Stimulated activated CD4-positive, alpha-beta T cell treated with anti-CD3 and anti-CD28 coated beads, Interleukin-2, amount 100 ng/mL, for 4 hours (primary cell): ENCODE results near the gene SPOUT1.
"Not testable (repeated sequence)": the region's sequence is repeated elsewhere in the genome, so short reads cannot be mapped to it uniquely, and the experiment has no call there.

ENCODE experiments used
- DNase-seq: peaks from one replicate; pipeline ENCODE4 v3.0.0-alpha.2; 2020; ENCODE audit warnings: low read depth

SPOUT1 gene

DNA sequence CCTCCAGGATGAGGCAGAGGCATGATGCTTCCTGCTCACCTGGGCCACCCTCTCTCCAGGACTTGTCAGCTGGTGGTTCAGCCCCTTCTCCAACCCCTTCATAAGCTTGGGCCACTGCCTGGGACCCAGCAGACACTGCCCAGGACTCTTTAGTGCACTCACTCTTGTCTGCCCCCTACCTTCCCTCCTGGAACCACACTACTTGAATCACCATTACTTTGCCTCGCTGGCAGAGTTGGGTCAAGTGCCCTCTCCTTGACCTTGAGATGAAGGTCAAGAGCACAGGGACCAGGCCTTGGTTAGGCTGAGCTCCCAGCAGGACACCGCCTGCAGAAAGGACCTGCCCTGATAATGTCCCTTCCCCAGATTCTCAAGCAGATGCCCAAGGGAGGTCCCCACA lies 19.8 kb downstream of the SPOUT1 start:
- DNase-seq: no peak

DNA sequence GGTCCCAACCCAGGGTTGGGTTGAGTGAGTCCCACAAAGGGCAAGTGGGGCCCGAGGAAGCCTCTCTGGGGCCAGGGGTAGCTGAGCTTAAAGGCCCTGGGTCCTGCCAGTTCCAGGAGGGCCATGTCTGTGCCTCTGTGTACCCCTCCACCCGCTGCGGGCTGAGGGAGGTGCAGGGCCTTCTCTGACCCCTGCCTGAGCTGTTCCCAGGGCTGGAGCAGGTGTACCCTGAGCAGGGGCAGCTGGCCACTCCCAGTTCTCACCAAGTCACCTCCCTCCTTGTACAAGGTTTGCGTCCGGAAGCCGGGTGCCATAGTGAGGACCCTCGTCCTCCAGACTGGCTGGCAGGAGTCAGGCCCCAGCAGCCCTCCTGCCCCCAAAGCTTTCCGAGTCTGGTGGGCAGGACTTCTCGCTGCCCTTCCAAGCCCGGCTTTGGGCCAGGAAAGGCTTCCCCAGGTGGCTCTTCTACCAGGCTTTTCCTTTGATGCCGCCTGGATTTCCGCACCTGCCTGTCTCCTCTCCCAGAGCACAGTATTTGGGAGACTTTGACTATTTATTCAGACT lies 20.5 kb downstream of the SPOUT1 start:
- DNase-seq: no peak

DNA sequence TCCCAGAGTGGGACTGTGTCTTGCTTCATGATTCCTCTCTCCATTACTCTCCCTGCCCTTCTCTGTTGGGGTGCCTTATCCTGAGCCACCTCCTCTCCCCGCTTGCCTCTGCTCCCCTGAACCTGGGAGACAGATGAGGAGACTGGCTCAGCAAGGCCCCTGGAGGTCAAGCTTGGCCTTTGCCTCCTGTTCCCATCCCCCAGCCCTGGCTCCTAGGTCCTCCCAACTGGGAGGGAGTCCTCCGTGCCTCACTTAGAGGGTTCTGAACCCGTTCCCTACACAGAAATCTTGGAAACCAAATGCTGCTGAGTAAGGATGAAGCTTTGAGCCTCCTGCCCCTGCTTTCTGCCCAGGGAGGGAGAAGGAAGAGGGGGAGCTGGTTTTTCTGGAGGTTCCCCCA lies 21.1 kb downstream of the SPOUT1 start:
- DNase-seq: no peak

DNA sequence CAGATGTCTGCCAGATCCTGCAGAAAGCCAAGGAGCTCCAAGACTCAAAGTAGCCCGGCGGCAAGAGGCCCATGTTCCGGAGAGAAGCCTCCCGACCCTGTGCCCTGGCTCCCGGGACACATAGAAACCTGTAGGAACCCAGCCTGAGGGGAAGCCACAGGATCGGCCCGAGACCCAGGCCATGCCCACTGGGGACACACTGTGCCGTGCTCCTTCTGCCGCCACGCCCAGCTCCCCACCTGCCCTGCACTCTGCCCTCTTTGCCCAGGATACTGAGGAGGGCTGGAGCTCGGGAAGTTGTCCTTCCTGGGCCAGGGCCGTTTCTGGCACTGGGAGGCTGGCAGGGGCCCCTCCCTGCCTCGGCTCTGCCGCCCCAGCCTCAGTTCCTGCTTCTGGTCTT lies 21.8 kb downstream of the SPOUT1 start:
- DNase-seq: no peak

DNA sequence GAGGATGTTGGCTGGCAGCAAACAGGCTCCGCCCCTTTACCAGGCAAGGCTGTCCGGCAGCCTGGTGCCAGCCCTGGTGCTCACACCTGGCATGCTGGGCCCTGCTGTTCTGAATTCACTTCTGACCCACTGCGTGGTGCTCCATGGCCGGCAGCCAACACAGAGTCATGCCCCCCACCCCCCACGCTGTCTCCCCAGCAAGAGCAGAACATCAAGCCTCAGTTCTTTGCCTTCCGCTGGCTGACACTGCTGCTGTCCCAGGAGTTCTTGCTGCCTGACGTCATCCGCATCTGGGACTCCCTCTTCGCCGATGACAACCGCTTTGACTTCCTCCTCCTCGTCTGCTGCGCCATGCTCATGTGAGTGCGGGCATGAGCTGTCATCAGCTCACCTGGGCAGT lies 23.9 kb downstream of the SPOUT1 start:
- no peak for DNase-seq

DNA sequence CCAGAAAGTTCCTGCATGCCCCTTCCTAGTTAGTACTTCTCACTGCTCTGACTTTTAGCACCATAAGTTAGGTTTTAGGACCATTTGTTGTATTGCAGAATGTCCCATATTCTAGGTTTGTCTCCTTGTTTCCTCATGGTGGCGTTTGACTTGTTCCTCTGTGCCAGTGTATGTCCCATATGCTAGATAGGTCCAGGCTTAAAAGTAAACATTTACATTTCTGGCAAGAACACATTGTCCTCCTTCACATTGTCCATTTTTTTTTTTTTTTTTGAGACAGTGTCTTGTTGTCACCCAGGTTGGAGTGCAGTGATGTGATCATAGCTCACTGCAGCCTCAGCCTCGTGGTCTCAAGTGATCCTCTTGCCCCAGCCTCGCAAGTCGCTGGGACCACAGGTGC lies 27.1 kb downstream of the SPOUT1 start:
- no peak for DNase-seq

DNA sequence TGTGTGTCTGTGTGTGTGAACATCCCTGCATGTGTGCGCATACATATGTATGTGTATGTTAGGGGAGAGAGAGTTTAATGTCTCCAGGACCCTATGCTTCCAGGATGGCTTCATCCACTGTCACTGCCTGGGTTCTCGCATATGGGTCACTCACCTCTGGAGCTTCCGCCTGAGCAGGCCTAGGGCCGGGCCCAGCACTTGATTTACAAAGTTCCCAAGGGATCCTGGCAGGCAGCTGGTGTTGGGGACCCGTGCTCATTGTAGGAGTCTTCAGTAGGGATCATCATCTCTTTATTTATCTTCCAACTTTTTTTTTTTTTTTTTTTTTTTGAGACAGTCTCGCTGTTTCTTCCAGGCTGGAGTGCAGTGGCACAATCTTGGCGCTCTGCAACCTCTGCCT lies 29.5 kb downstream of the SPOUT1 start:
- no peak for DNase-seq

DNA sequence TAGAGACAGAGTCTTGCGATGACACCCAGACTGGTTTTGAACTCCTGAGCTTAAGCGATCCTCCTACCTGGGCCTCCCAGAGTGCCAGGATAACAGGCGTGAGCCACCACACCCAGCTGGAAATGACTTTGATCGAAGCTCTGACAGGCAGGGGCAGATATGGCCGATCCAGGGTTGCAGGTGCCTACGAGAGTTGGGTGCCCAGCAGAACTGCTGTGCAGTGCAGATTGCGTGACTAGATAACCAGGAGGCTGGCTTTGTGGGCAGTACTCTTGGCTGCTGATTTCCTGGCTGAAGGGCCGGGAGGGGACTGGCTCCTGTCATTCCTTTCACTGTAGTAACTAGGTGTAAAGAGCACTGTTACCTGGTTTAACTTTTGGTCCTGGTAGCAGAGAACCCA lies 30.7 kb downstream of the SPOUT1 start:
- no peak for DNase-seq

DNA sequence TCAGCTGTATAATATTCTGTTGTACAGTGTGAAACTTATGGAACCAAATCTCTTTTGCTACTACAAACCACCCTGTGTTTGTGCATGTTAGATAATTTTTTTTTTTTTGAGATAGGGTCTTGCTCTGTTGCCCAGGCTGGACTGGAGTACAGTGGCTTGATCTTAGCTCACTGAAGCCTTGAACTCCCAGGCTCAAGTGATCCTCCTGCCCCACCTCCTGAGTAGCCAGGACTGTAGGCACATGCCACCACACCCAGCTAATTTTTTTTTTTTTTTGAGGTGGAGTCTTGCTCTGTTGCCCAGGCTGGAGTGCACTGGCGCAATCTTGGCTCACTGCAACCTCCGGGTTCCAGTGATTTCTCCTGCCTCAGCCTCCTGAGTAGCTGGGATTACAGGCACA lies 34.6 kb downstream of the SPOUT1 start:
- DNase-seq: not testable (repeated sequence)

DNA sequence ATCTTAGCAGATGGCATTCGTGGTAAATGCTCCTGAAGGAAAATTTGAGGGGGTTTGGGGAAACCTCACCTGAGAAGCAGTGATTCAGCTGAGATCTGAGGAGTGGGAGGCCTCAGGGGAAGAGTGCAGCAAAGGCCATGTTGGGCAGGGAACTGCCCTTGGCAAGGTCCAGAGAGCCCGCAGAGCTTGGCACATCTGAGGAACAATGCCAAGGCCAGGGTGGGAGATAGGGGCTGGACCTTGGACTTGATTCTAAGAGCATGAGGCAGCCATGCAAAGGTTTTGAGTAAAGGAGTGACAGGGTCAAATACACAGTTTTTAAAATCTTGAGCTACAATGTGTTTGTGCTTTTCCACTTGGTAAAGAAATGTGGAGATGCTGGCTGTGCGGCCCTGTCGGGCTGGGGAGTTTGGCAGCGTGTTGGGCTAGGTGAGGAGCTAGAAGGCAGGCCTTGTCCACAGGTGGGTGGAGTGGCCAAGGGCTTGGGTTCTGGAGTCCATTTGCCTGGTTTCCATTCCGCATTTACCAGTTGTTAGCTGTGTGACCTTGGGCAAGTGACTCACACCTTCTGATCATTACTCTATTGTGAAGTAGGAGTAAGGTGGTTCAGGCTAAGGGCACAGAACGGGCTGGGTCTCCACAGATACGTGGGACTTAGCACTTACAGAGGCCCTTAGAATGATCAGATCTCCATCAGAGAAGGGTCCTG lies 36.5 kb downstream of the SPOUT1 start:
- no peak for DNase-seq

DNA sequence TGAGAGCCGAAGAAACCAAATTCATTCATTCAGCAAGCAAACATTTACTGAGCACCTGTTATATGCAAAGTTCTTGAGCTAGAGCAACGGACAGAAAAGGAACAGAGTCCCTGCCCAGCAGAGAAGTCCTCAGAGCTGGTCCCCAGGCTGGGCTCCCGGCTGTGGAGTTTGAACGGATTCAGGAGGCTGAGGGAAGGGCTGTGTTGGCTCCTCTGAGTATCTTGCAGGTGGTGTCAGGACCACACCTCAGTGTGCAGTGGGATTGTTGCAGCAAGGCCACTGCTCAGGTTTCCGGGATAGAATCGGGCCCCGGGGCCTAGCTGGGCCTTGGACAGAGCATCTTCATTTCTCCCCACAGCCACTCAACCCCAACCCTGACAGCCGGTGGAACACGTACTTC lies 37.5 kb downstream of the SPOUT1 start:
- no peak for DNase-seq

DNA sequence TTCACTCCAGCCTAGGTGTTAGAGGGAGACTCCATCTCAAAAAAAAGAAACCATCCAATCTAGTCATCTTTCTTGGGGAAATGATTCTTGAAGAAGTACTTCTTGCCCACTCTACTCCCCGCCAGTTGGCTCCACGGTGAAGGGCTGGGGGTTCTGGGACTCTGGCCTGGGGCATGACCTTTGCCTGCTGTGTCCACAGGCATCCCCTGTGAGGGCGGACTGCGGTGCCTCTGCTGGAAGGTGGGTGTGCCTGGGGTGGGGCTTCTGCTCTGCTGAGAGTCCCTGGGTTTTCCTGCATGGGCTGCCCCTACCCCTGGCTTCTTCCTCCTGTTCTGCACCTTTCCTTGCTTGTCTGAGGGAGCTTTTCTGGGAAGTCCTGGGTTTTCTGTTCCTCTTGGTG lies 39.1 kb downstream of the SPOUT1 start:
- DNase-seq: no peak

DNA sequence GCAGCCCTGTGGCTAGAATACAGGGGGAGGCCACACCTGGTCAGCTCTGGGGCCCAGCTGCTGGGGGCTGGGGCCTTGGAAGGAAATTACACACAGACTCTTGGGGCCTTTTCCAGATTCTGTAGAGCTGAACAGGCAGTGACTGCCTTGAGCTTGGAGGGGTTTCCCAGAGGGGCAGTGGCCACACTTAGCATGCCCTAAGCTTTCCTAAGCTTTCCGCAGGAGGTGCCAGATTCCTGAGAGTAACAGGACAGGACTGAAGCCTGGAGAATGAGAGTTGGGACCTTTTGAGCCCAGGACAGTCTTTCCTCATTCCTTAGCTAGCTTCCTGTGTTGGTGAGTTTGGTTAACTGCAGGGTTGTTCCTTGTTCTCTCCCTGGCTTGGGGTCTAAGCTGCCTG lies 41.1 kb downstream of the SPOUT1 start:
- DNase-seq: no peak

DNA sequence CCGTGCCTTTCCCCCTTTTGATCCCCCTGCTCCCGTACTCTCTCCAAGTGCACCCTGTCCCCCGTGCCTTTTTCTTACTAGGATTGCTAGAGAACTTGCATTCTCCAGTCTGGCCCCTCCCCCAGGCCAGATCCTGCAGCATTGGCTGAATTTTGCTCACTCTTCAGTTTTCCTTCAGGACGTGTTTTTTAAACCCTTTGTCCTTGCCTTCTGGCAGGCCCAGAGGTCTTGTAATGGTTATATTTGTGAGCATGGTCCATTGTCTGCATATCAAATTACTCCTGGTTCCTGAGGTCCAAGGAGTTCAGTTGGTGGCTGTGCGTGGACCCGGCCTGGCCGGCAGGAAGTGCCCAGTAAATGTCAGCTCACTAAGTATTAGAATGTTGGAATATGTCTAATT lies 41.9 kb downstream of the SPOUT1 start:
- no peak for DNase-seq

DNA sequence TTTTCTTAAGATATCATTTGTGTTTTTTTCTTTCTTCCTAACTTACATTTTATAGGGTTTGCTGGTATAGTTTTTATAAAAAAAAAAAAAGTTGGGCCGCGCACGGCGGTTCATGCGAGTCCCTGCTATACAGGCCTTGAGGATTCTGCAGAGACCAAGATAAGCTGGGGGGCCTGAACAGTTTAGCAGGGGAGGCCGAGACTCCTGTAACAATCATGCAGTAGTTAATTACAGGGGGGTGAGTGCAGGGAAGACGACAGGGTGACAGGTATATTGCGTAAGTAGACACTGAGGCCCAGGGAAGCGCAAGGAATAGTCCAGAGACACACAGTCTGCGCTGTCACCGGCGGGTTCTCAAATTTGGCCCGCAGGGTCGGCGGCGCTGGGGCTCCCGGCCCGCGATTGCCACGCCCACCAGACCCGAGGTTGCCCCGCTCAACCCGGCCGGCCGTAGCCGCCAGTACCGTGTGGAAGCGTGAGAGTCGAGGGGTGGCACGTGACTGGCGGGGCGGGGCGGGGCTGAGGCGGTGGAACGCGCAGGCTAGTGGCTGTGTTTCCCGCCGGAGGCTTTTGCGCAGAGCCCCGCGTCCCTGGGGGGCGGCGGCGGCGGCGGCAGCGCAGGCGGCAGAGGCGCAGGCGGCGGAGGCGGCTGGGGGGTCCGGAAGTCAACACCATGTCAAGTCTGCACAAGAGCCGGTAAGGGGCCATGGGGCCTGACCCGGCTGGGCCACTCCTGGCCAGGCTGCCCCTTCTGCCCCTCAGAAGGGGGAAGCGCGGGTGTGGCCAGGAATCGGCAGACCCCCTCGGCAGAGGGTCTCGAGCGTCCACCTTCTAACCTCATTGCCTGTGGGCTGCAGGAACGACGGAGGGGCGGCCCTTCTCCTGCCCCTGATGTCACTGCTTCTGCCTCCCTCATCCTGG lies 42.7 kb downstream of the SPOUT1 start, which contains the start of gene TBC1D13:
Gene TBC1D13, plus strand, starts transcription at position 573 of the 921 bp plus-strand sequence. Its CDS starts 101 bp downstream, at position 674.
- DNase-seq: peak; percentile 83

DNA sequence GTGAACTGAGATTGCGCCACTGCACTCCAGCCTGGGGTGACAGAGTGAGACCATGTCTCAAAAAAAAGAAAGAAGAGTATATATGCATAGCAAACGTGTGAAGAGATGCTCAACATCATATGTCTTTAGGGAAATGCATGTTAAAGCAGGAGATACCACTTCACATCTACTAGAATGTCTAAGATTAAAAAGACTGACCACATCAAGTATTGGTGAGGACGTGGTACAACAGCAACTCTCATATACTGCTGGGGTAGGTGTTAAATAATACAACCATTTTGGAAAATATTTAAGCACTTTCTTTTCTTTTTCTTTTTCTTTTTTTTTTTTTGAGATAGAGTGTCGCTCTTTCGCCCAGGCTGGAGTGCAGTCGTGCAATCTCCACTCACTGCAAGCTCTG lies 44.2 kb downstream of the SPOUT1 start:
- DNase-seq: no peak

DNA sequence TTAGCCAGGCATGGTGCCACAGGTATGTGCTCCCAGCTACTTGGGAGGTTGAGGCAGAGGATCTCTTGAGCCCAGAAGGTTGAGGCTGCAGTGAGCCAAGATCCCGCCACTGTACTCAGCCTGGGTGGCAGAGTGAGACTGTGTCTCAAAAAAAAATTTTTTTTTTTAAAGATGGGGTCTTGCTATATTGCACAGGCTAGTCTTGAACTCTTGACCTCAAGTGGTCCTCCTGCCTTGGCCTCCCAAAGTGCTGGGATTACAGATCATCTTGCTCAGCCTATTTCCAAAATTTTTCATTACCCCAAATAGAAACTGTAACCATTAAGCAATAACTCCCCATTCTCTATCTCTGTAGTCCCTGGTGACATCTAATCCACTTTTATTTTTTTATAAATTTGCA lies 46.9 kb downstream of the SPOUT1 start:
- DNase-seq: no peak

DNA sequence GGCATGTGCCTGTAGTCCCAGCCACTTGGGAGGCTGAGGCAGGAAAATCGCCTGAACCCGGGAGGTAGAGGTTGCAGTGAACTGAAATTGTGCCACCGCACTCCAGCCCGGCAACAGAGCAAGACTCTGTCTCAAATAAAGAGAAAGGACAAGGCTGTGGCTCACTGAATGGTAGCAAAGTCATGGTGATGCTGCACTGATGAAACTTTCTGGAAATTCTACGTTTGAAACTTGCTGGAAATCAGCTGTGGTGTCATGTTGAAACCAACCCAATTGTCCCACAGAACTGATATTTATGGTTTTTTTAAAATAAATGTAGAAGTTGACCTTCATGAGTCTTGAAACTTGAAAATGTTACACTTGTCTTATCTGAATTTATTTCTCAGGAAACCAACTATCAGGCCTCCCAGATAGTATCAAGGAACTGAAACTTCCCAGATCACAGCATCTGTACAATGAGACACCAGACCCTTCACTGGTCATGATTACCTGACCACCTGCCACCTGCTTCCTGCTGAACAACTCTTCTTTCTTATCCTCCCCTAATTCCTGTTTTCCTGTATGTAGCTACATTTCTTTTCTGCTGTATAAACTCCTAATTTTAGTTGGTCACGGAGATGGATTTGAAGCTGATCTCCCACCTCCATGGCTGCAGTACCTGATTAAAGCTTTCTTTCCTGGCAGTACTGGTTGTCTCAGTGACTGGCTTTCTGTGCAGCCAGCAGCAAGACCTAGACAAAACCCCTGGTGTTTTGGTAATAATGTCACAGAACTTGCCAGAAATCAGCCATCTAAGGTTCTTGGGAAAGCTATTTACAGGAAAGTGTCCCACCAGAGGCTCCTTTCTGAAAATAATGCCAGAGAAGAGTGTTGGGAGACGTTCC lies 48.2 kb downstream of the SPOUT1 start:
- DNase-seq: no peak

DNA sequence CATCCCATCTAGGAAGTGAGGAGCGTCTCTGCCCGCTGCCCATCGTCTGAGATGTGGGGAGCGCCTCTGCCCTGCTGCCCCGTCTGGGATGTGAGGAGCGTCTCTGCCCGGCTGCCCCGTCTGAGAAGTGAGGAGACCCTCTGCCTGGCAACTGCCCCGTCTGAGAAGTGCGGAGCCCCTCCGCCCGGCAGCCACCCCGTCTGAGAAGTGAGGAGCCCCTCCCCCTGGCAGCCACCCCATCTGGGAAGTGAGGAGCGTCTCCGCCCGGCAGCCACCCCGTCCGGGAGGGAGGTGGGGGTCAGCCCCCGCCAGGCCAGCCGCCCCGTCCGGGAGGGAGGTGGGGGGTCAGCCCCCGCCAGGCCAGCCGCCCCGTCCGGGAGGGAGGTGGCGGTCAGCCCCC lies 49.5 kb downstream of the SPOUT1 start:
- DNase-seq: not testable (repeated sequence)

DNA sequence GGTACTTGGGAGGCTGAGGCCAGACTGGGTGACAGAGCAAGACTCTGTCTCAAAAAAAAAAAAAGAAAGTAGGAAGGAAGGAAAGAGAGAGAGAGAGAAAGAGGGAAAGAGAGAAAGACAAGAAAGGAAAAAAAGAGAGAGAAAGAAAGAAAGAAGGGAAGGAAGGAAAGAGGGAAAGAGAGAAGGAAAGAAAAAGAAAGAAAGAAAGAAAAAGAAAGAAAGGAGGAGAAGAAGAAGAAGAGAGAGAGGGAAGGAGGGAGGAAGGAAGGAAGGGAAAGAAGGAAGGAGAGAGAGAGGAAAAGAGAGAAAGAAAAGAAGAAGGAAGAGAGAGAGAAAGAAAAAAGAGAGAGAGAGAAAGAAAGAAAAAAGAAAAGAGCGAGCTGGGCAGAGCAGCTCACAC lies 54.8 kb downstream of the SPOUT1 start:
- no peak for DNase-seq

DNA sequence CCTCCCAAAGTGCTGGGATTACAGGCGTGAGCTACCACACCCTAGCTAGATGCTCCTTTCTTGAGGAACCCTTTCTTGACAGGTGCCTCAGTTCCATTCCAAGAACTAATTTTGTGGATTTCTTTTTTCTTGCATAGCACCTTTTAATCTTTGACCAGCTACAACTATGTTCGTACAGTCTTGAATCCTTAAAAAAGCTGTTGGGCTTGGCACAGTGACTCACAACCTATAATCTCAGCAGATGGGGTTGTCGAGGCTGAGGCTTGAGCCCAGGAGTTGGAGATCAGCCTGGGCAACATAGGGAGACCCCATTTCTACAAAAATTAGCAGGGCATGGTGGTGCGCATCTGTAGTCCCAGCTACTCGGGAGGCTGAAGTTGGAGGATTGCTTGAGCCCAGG lies 56.5 kb downstream of the SPOUT1 start:
- no peak for DNase-seq
